ENCODE results near the gene TMED10.

- TF ChIP-seq USF2 (IDR thresholded peaks at IDR 0.05) (no peak), NFE2L2 (conservative IDR thresholded peaks at IDR 0.05; ENCODE audit: low read length) (no peak), SREBF2 (IDR thresholded peaks at IDR 0.05) (no peak), KDM1A (IDR thresholded peaks at IDR 0.05; ENCODE audit: low read depth) (no peak)
These were observed 86.1 kb downstream of the TMED10 start for GRCh38 chr14:75090353-75090752.

Measured in A549 (cell line).